ENCODE measurements around the gene CISTR. TPM values are rescaled to one million over a fixed set of nuclear protein-coding genes. Genes with fewer than 3 reads are reported as not detected.

CISTR gene
- total RNA-seq, 3 donors from 2014 or later = not detected

DNA sequence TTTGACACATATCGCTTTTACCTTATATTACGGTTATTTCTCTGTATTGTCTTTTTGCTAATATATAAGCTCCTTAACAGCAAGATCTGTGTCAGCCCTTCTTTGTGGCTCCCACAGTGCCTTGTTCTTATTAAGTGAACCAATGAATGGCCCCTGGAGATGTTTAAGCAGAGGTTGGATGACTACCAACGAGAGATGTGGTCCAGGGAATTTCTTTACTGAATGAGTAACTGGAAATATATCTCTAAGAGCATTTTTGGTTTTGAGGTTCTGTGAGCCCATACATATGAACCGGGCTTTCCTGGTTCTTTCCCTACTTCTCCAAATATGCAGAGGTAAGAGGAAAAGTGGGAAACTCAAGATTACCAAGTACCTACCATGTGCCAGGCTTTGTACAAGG lies 48.0 kb downstream of the CISTR start:
- no peak for DNase-seq
- Mint-ChIP-seq H3K36me3 (ENCODE audit: insufficient read depth) (peaks cover 2% of the 10 kb centered on the region), H3K9me3 (no peaks in the 10 kb centered on the region), H3K27me3 (ENCODE audit: low read depth) (peaks cover 74% of the 10 kb centered on the region), H3K4me3 (no peak overlapping the region), H3K4me1 (ENCODE audit: low read depth) (no peaks in the 10 kb centered on the region)
- no peak for ATAC-seq

DNA sequence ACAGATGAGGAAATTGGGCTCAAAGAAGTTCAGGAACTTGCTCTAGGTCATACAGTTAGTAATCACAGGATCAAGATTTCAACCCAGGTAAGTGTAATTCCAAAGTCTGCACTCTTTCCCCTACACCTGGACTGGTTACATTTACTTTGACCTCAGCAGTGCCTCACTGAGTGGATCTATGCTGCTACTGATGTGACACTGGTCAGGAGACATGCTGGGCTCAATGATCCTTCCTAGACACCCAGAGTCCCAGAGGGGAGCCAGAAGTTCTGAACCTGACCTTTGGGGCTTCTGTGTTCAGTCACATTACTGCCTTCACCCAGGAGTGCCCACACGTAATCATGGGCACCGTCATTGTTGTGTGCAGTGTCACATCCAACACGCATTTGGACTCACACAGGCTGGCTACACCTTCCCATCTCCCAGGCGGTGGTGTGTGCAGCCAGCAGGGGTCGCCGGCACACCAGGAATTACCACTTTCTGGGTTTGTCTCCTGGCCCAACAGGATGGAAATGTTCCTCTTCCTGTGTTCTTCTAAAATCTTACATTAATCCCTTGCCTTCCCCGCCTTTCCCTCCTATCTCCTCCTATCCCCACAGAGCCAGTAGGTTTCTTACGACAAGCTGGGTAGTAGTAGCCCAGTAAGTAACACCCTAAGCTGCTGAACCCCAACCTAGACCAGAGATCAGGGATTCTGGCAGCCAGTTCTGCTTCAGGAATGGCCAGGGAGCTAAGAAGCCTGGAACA lies 50.1 kb downstream of the CISTR start:
- Mint-ChIP-seq H3K4me3 (no peak overlapping the region), H3K4me1 (ENCODE audit: low read depth) (peaks cover 5% of the 10 kb centered on the region), H3K9me3 (no peaks in the 10 kb centered on the region), H3K36me3 (ENCODE audit: insufficient read depth) (peaks cover 2% of the 10 kb centered on the region), H3K27me3 (ENCODE audit: low read depth) (peaks cover 90% of the 10 kb centered on the region)
- peak; percentile 71 for DNase-seq
- peak; percentile 89 to 96 for ATAC-seq

DNA sequence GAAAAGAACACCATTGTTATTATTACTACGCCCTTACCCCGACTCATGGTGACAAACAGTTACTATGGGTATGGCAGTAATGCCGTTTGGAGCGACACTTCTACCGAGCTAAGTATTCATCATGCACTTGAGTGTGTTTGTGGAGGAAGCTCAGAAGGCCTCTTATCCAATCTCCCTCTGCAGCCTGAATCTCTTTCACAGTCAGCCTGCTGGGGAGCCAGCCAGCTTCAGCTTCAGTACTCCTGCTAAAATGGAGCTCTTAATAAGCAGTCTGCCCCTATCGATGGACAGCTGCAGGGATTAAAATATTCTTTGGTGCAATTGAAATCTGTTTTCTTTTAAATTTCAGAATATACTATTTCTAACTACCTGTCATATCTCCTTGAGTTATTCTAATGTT lies 51.2 kb downstream of the CISTR start:
- DNase-seq (no peak), ATAC-seq (no peak)
- Mint-ChIP-seq H3K9me3 (no peaks in the 10 kb centered on the region), H3K4me3 (no peak overlapping the region), H3K4me1 (ENCODE audit: low read depth) (peaks cover 15% of the 10 kb centered on the region), H3K27me3 (ENCODE audit: low read depth) (peaks cover 91% of the 10 kb centered on the region), H3K36me3 (ENCODE audit: insufficient read depth) (peaks cover 2% of the 10 kb centered on the region)

DNA sequence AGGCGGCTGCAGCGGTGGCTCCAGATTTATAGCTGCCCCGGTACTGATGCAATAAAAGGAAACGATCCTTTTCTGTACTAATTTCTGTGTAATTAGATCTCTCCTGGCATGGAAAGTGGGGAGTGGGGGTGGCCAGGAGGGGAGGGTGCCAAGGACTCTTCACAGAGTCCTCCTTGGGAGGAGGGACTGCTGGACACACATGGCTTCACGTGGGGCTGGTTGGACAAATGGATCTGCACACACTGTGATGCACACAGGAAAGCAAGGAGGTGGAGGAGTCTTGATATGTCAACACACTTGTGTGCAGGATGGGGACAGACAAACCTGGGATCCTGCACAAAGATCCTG lies 52.1 kb downstream of the CISTR start:
- Mint-ChIP-seq H3K4me3 (no peak overlapping the region), H3K36me3 (ENCODE audit: insufficient read depth) (peaks cover 2% of the 10 kb centered on the region), H3K4me1 (ENCODE audit: low read depth) (peaks cover 22% of the 10 kb centered on the region), H3K27me3 (ENCODE audit: low read depth) (peaks cover 95% of the 10 kb centered on the region), H3K9me3 (no peaks in the 10 kb centered on the region)
- DNase-seq (no peak), ATAC-seq (no peak)

DNA sequence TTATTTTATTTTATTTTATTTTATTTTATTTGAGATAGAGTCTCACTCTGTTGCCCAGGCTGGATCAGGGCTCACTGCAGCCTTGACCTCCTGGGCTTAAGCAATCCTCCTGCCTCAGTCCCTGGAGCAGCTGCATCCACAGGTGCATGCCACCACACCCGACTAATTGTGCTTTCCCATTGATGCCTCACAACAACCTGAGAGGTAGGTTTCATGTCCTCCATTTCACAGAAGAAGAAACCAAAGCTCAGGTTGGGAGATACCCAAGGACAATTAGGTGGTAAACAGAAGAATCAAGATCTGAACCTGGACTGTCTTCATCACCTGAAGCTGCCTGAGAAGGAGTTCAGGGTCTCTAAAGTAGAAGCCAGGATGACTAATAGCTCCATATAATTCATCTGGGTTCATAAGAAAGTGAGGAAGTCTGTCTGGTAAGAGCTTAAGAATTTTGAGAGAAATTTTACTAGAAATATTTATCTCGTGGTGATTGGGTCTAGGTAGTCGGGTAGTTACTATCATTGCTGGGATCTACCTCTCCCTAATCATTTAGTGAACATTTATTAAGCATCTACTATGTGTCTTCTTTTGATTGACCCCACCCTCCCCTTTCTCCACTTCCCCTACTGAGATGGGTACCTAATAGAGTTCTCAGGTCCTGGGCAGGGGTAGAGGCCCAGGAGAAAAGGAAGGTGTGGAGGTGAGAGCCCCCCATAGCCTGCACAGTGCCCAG lies 52.7 kb downstream of the CISTR start:
- DNase-seq (no peak), ATAC-seq (no peak)
- H3K9me3 Mint-ChIP-seq = no peaks in the 10 kb centered on the region
- peaks cover 95% of the 10 kb centered on the region for H3K27me3 Mint-ChIP-seq (ENCODE audit: low read depth)
- H3K4me3 Mint-ChIP-seq = no peak overlapping the region
- H3K4me1 Mint-ChIP-seq (ENCODE audit: low read depth) = peaks cover 27% of the 10 kb centered on the region
- H3K36me3 Mint-ChIP-seq (ENCODE audit: insufficient read depth) = peaks cover under 1% of the 10 kb centered on the region

DNA sequence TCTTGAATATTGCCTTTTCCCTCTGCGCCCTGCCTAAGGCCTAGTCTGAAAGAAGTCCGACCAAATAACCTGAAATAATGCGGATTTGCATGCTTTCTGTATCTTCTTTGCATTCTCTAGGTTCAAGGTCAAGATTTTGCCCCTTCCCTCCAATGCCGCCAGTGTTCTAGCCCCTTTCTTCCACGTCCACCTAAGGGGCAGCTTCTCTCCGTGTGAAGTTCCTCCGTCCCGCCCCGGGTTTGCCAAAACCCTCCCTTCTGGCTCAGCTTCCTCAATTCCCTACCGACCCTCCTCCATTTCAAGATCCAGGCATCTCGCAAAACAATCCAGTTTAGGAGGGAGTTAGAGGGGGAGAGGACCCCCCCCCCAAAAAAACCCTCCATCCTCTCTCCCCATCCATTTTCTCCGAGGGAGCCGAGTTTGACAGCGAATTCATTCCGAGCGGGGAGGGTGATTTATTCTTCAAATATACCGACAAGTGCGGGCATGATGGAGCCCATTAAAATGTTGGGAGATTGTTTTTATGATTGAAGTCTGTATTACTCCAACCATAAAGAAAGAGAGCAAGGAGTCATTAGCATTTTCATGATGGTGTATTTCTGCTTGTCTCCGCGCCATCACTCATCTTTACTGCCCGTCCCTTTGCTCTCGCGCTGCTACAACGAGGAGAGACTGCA lies 55.0 kb downstream of the CISTR start:
- peaks cover 27% of the 10 kb centered on the region for H3K4me1 Mint-ChIP-seq (ENCODE audit: low read depth)
- peaks cover 85% of the 10 kb centered on the region for H3K27me3 Mint-ChIP-seq (ENCODE audit: low read depth)
- DNase-seq (no peak), ATAC-seq (no peak)
- peak overlapping the region; percentile 5 for H3K4me3 Mint-ChIP-seq
- H3K36me3 Mint-ChIP-seq (ENCODE audit: insufficient read depth) = no peaks in the 10 kb centered on the region
- no peaks in the 10 kb centered on the region for H3K9me3 Mint-ChIP-seq

Other genes with a start within 250 kb of the CISTR start
- not detected for gene NPFF, start 244.5 kb downstream of the CISTR start, total RNA-seq
- 10 to 100 TPM; 19.2 to 23.2 (median 20.9) TPM for gene ATF7, start 125.6 kb downstream of the CISTR start, total RNA-seq
- gene ATP5MC2, start 75.9 kb downstream of the CISTR start, total RNA-seq = 100 to 1,000 TPM; 338 to 364 (median 342) TPM
- gene CALCOCO1, start 24.5 kb downstream of the CISTR start, total RNA-seq = 1 to 10 TPM; 2.6 to 9.9 (median 7.1) TPM
- gene HOXC13, start 186.9 kb upstream of the CISTR start, total RNA-seq = not detected
- gene HOXC12, start 202.9 kb upstream of the CISTR start, total RNA-seq = not detected
- not detected for gene HOXC11, start 221.1 kb upstream of the CISTR start, total RNA-seq
- gene HOTAIR, start 223.0 kb upstream of the CISTR start, total RNA-seq = not detected
- gene HOXC10, start 233.2 kb upstream of the CISTR start, total RNA-seq = not detected
- gene HOXC9, start 248.2 kb upstream of the CISTR start, total RNA-seq = not detected

All from activated T-cell treated with anti-CD3 and anti-CD28 coated beads, Interleukin-2, amount 50 U/mL, for 4 hours (primary cell).